Activated T-helper 1 cell treated with anti-CD3 and anti-CD28 coated beads, Interleukin-12 subunit alpha, Interleukin-12 subunit beta, Interleukin-2, Interleukin-4 antibody, amounts not matched to agents 30 ng/mL and 10 ng/mL and 1 ng/mL, durations not matched to agents 14 hours and 24 hours and 36 hours (primary cell): ENCODE results near the gene GPNMB. TPM values are rescaled to one million over a fixed set of nuclear protein-coding genes. Genes with fewer than 3 reads are reported as not detected.
A peak's percentile ranks its signal among the peaks of the same experiment; 100 is the strongest.

Experiments used
- DNase-seq: peaks from one replicate; pipeline ENCODE4 v3.0.0; 2021; ENCODE audit warnings: low spot score
- H3K27ac Mint-ChIP-seq: one replicate; pipeline ENCODE4 v1.8.0; 2021; ENCODE audit warnings: mild to moderate bottlenecking, mixed read lengths
- H3K27me3 Mint-ChIP-seq: one replicate; pipeline ENCODE4 v1.8.0; 2022; ENCODE audit warnings: mild to moderate bottlenecking, moderate library complexity, mixed read lengths; ENCODE audit not compliant: insufficient read depth
- H3K36me3 Mint-ChIP-seq: one replicate; pipeline ENCODE4 v1.8.0; 2021; ENCODE audit warnings: low read depth, mixed read lengths
- H3K4me1 Mint-ChIP-seq: one replicate; pipeline ENCODE4 v1.8.0; 2021; ENCODE audit warnings: low read depth, mixed read lengths
- H3K4me3 Mint-ChIP-seq: one replicate; pipeline ENCODE4 v1.8.0; 2021; ENCODE audit warnings: mild to moderate bottlenecking, moderate library complexity, mixed read lengths
- H3K9me3 Mint-ChIP-seq: one replicate; pipeline ENCODE4 v1.8.0; 2021; ENCODE audit warnings: mixed read lengths
- intact Hi-C: fragments of 100-400 bp; cut with micrococcal nuclease; formaldehyde crosslinking; loops from one replicate; pipeline ENCODE4 v1.15.1; 2024
- total RNA-seq: library from RNA; stranded (reverse); gene quantifications from 2 replicates; pipeline ENCODE4 v1.2.3, GENCODE V29; 2022

GPNMB gene
- total RNA-seq, 1 donor from 2014 or later = 1.2 TPM

- Mint-ChIP-seq H3K36me3 (no peaks in the 10 kb centered on the region), H3K27me3 (no peaks in the 10 kb centered on the region), H3K9me3 (no peaks in the 10 kb centered on the region), H3K27ac (no peak overlapping the region), H3K4me3 (no peak overlapping the region), H3K4me1 (peaks cover 4% of the 10 kb centered on the region)
- no peak for DNase-seq
- intact Hi-C loops = no loop called here
These were observed 10.8 kb upstream of the GPNMB start for GRCh38 chr7:23235813-23236221.

- Mint-ChIP-seq H3K27me3 (no peaks in the 10 kb centered on the region), H3K36me3 (no peaks in the 10 kb centered on the region), H3K4me3 (no peak overlapping the region), H3K27ac (no peak overlapping the region), H3K9me3 (no peaks in the 10 kb centered on the region), H3K4me1 (peaks cover 4% of the 10 kb centered on the region)
- DNase-seq = no peak
- intact Hi-C loops = no loop called here
These were observed 9.6 kb upstream of the GPNMB start for GRCh38 chr7:23237000-23237399.

GRCh38 chr7:23238983-23239652 lies 7.5 kb upstream of the GPNMB start:
- Mint-ChIP-seq H3K27ac (no peak overlapping the region), H3K4me3 (no peak overlapping the region)

DNA sequence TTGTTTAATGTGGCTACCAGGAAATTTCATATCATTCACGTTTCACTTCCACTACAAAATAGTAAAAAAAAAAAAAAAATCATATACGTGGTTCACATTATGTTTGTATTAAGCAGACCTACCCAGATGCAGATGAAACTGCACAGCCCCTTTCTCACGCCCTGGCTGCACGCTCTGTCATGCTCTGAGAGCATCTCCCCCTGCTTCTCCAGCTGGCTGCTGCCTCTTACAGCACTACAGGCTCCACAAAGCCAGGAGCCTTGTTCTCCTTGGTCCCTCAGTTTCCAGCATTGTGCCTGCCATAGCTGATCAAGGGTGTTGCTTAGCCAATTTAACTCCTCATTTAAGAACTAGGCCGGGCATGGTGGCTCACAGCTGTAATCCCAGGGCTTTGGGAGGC lies 6.9 kb upstream of the GPNMB start:
- Mint-ChIP-seq H3K4me3 (no peak overlapping the region), H3K27ac (no peak overlapping the region), H3K27me3 (peaks cover 13% of the 10 kb centered on the region), H3K36me3 (no peaks in the 10 kb centered on the region), H3K4me1 (no peaks in the 10 kb centered on the region), H3K9me3 (no peaks in the 10 kb centered on the region)
- intact Hi-C loops = no loop called here
- no peak for DNase-seq

More at GRCh38 chr7:23238983-23239652, 7.5 kb upstream of the GPNMB start:
- intact Hi-C loops = no loop called here
- DNase-seq = no peak
- Mint-ChIP-seq H3K9me3 (no peaks in the 10 kb centered on the region), H3K36me3 (no peaks in the 10 kb centered on the region), H3K27me3 (peaks cover 8% of the 10 kb centered on the region), H3K4me1 (no peaks in the 10 kb centered on the region)

DNA sequence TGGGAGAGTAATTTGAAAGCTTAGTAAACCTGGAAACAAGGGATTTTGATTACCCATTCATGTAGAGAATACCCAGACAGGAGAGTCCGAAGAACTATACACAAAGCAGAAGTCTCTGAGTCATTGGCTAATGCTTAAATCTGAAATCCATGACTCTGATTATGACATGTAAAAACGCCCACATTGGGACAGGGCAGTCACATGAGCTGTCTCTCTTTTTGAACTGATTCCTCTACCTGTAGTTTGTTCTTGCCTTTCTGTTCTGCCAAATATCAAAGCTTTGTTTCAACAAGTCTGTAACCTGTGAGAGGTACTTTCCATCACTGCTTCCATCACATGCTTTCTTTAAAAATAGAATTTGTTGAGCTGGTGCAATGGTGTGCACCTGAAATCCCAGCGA lies 4.3 kb upstream of the GPNMB start:
- Mint-ChIP-seq H3K4me3 (no peak overlapping the region), H3K9me3 (no peaks in the 10 kb centered on the region), H3K36me3 (no peaks in the 10 kb centered on the region), H3K27ac (no peak overlapping the region), H3K4me1 (no peaks in the 10 kb centered on the region), H3K27me3 (peaks cover 34% of the 10 kb centered on the region)
- no peak for DNase-seq
- intact Hi-C loops = no loop called here

DNA sequence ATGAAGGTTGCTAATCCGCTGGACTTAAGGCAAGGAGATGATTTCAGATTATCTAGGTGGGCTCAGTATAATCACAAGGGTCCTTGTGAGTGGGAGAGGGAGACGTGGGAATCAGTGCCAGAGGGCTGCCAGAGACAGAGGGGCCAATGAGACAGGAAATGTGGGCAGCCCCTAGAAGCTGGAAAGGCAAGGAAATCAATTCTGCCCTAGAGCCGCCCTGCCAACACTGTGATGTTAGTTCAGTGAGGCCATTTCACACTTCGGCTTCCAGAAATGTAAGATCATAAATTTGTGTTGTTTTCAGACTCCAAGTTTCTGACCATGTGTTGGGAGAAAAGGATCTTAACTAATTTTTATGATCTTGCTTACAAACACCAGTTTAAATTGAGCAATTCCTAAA lies 3.6 kb upstream of the GPNMB start:
- Mint-ChIP-seq H3K4me3 (no peak overlapping the region), H3K4me1 (no peaks in the 10 kb centered on the region), H3K27me3 (peaks cover 35% of the 10 kb centered on the region), H3K27ac (no peak overlapping the region), H3K36me3 (no peaks in the 10 kb centered on the region), H3K9me3 (no peaks in the 10 kb centered on the region)
- intact Hi-C loops = no loop called here
- DNase-seq = no peak

DNA sequence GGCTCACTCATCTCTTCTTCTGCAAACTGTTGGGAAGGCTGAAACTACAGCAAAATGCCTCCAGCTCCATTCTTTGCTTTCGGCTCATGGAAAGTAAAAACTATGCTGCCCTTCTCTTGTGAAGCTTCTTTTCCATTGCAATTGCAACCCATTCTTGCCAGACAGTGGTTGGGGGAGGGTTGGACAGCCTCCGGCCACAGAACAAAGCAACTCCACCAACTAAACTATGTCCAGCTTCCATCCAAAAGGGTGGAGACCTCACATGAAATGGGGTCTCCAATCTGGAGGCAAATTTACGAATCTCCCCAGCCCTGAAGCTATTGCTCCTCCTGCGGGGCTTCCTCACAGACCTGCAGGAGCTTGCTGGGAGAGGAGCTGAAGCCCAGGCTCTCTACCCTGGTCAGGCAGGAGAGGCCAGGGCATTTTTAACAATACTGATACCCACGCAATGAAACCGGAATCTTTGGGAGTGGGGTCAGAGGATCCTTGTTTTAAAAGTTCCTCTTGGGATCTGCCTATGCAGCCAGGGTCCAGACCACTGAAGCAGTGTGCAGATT lies 549 bp downstream of the GPNMB start:
- DNase-seq = no peak
- no peaks in the 10 kb centered on the region for H3K9me3 Mint-ChIP-seq
- no peaks in the 10 kb centered on the region for H3K36me3 Mint-ChIP-seq
- peaks cover 73% of the 10 kb centered on the region for H3K27me3 Mint-ChIP-seq
- H3K4me3 Mint-ChIP-seq = no peak overlapping the region
- intact Hi-C loops = no loop called here
- no peak overlapping the region for H3K27ac Mint-ChIP-seq
- H3K4me1 Mint-ChIP-seq = no peaks in the 10 kb centered on the region

DNA sequence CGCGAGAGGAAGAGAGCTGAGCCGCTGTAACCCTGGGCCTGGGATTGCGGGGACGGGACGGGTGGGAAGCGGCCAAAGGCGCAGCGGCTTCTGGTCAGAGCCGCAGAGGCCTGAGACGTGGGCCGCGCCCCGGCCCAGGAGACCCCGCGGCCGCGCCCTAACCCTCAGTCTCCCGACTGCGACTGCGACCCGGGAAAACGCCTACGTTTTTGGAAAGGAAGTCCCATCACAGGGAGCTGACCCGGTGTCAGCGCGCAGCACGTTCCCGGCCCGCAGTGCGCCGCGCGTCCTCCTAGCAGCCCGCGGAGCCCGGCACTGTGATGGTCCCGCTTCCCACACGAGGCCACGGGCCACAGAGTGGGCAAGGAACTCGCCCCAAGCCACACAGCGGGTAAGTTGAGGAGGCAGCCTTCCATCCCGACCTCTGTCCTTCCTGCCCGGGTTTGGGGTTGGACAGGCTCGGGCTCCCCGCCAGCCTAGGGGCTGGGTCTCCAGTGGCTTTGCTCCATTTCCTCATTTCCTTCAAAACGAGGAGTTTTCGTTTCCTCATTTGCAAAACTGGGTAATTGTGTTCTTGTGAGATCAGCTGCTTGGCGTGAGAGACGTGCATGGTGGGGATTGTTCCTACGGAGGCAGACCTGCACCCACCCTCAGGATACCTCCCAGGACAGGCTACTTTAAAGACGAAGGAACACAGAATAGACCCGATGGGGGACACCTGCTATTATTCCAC lies 1.2 kb downstream of the GPNMB start:
- intact Hi-C loops = no loop called here
- Mint-ChIP-seq H3K27me3 (peaks cover 78% of the 10 kb centered on the region), H3K36me3 (no peaks in the 10 kb centered on the region), H3K4me3 (no peak overlapping the region), H3K4me1 (no peaks in the 10 kb centered on the region), H3K27ac (no peak overlapping the region), H3K9me3 (no peaks in the 10 kb centered on the region)
- DNase-seq = no peak

- no peaks in the 10 kb centered on the region for H3K36me3 Mint-ChIP-seq
- peaks cover 78% of the 10 kb centered on the region for H3K27me3 Mint-ChIP-seq
- intact Hi-C loops = no loop called here
- no peak overlapping the region for H3K27ac Mint-ChIP-seq
- H3K4me1 Mint-ChIP-seq = no peaks in the 10 kb centered on the region
- H3K4me3 Mint-ChIP-seq = no peak overlapping the region
- H3K9me3 Mint-ChIP-seq = no peaks in the 10 kb centered on the region
- no peak for DNase-seq
These were observed 2.9 kb downstream of the GPNMB start for GRCh38 chr7:23249486-23249885.

GRCh38 chr7:23254051-23254681 lies 7.6 kb downstream of the GPNMB start:
- intact Hi-C loops = no loop called here
- H3K9me3 Mint-ChIP-seq = no peaks in the 10 kb centered on the region
- no peaks in the 10 kb centered on the region for H3K36me3 Mint-ChIP-seq
- H3K27ac Mint-ChIP-seq = no peak overlapping the region
- peaks cover 63% of the 10 kb centered on the region for H3K27me3 Mint-ChIP-seq
- no peak for DNase-seq
- H3K4me1 Mint-ChIP-seq = no peaks in the 10 kb centered on the region
- no peak overlapping the region for H3K4me3 Mint-ChIP-seq

GRCh38 chr7:23256731-23257130 lies 10.2 kb downstream of the GPNMB start:
- DNase-seq = no peak
- no peaks in the 10 kb centered on the region for H3K36me3 Mint-ChIP-seq
- no peak overlapping the region for H3K4me3 Mint-ChIP-seq
- intact Hi-C loops = no loop called here
- no peaks in the 10 kb centered on the region for H3K4me1 Mint-ChIP-seq
- H3K9me3 Mint-ChIP-seq = no peaks in the 10 kb centered on the region
- no peak overlapping the region for H3K27ac Mint-ChIP-seq
- H3K27me3 Mint-ChIP-seq = peaks cover 50% of the 10 kb centered on the region

- Mint-ChIP-seq H3K27ac (no peak overlapping the region), H3K36me3 (no peaks in the 10 kb centered on the region), H3K4me3 (no peak overlapping the region), H3K27me3 (peaks cover 29% of the 10 kb centered on the region), H3K4me1 (peaks cover 4% of the 10 kb centered on the region), H3K9me3 (no peaks in the 10 kb centered on the region)
- no peak for DNase-seq
- intact Hi-C loops = no loop called here
These were observed 13.8 kb downstream of the GPNMB start for GRCh38 chr7:23260371-23260770.

GRCh38 chr7:23261843-23262452 lies 15.4 kb downstream of the GPNMB start:
- no peak overlapping the region for H3K4me3 Mint-ChIP-seq
- intact Hi-C loops = loop anchor here (1.0 kb wide), 1 partner anchor 176 kb away; no protein-coding TSS in a partner anchor
- peaks cover 4% of the 10 kb centered on the region for H3K4me1 Mint-ChIP-seq

More at GRCh38 chr7:23261843-23262452, 15.4 kb downstream of the GPNMB start:
- peak; percentile 29 for DNase-seq
- no peaks in the 10 kb centered on the region for H3K36me3 Mint-ChIP-seq
- no peak overlapping the region for H3K27ac Mint-ChIP-seq
- peaks cover 24% of the 10 kb centered on the region for H3K27me3 Mint-ChIP-seq
- H3K9me3 Mint-ChIP-seq = no peaks in the 10 kb centered on the region
